ENCODE results near the gene MIER1. TPM values are rescaled to one million over a fixed set of nuclear protein-coding genes. Genes with fewer than 3 reads are reported as not detected.

The MIER1 gene
- total and polyA plus RNA-seq, 8 donors: 5.2 to 17.5 (median 9.3) TPM

Other genes with a start within 250 kb of the MIER1 start
- under 1 TPM in 4 of 6 donors, not detected in 2; 0.19 to 0.41 (median 0.28) TPM for gene DYNLT5, start 172.5 kb upstream of the MIER1 start, total RNA-seq
- under 1 TPM; 0.42 to 0.72 TPM for gene DYNLT5, start 172.5 kb upstream of the MIER1 start, polyA plus RNA-seq
- gene INSL5, start 123.7 kb upstream of the MIER1 start, total RNA-seq: not detected
- gene INSL5, start 123.7 kb upstream of the MIER1 start, polyA plus RNA-seq: not detected
- gene DNAI4, start 134 bp upstream of the MIER1 start, total RNA-seq: 1 to 10 TPM; 3.5 to 6.7 (median 5.3) TPM
- gene DNAI4, start 134 bp upstream of the MIER1 start, polyA plus RNA-seq: 1 to 10 TPM; 1.5 to 2.3 TPM
- gene SLC35D1, start 129.2 kb downstream of the MIER1 start, total RNA-seq: 1 to 10 TPM; 3.3 to 7.7 (median 5.1) TPM
- 1 to 10 TPM; 1.9 to 3.5 TPM for gene SLC35D1, start 129.2 kb downstream of the MIER1 start, polyA plus RNA-seq
- gene C1orf141, start 210.0 kb downstream of the MIER1 start, total RNA-seq: not detected
- under 1 TPM in 1 of 2 donors, not detected in 1; 0.14 TPM for gene C1orf141, start 210.0 kb downstream of the MIER1 start, polyA plus RNA-seq
- gene IL23R, start 241.5 kb downstream of the MIER1 start, total RNA-seq: under 1 TPM in 4 of 6 donors, not detected in 2; 0.09 to 0.22 (median 0.16) TPM
- under 1 TPM in 1 of 2 donors, not detected in 1; 0.05 TPM for gene IL23R, start 241.5 kb downstream of the MIER1 start, polyA plus RNA-seq